NCI-H146 (cell line): ENCODE measurements around the gene SOX8.

ENCODE experiments used
- DNase-seq: peaks from one replicate; lab custom pipeline; 2025; lab: John Stamatoyannopoulos, UW

SOX8 gene

GRCh38 chr16:1009358-1010150, 28.0 kb downstream of the SOX8 start:
- DNase-seq, result no peak

- no peak for DNase-seq
Measured at GRCh38 chr16:1010251-1010650, 28.7 kb downstream of the SOX8 start.

GRCh38 chr16:1010815-1011214, 29.2 kb downstream of the SOX8 start:
- DNase-seq, result no peak

GRCh38 chr16:1011316-1012082, 29.9 kb downstream of the SOX8 start:
- no peak for DNase-seq

- DNase-seq, result no peak
Measured at GRCh38 chr16:1012135-1012534, 30.6 kb downstream of the SOX8 start.

- no peak for DNase-seq
Measured at GRCh38 chr16:1012722-1013592, 31.4 kb downstream of the SOX8 start.

GRCh38 chr16:1013593-1013900, 32.0 kb downstream of the SOX8 start:
- DNase-seq, result no peak

- DNase-seq, result no peak
Measured at GRCh38 chr16:1014221-1014620, 32.7 kb downstream of the SOX8 start.

GRCh38 chr16:1014771-1015495, 33.4 kb downstream of the SOX8 start:
- DNase-seq, result no peak

- DNase-seq, result no peak
Measured at GRCh38 chr16:1018447-1019198, 37.1 kb downstream of the SOX8 start.

GRCh38 chr16:1019231-1020090, 37.9 kb downstream of the SOX8 start:
- no peak for DNase-seq

- no peak for DNase-seq
Measured at GRCh38 chr16:1020091-1020399, 38.5 kb downstream of the SOX8 start.

GRCh38 chr16:1020591-1020990, 39.0 kb downstream of the SOX8 start:
- DNase-seq, result no peak

GRCh38 chr16:1021553-1022160, 40.1 kb downstream of the SOX8 start:
- no peak for DNase-seq

GRCh38 chr16:1022466-1022865, 40.9 kb downstream of the SOX8 start:
- no peak for DNase-seq

- DNase-seq, result no peak
Measured at GRCh38 chr16:1024138-1024537, 42.6 kb downstream of the SOX8 start.

GRCh38 chr16:1025183-1025809, 43.7 kb downstream of the SOX8 start:
- peak; percentile 23 for DNase-seq

- DNase-seq, result no peak
Measured at GRCh38 chr16:1026057-1026783, 44.6 kb downstream of the SOX8 start.
